GM19438 (cell line): ENCODE measurements around the gene JAK1.

Source experiments
- ATAC-seq: cut with Tn5 transposase; IDR thresholded peaks from one replicate; pipeline ENCODE4 v1.9.1; 2021; ENCODE audit warnings: low read depth; ENCODE audit not compliant: unreplicated experiment

JAK1 gene

DNA sequence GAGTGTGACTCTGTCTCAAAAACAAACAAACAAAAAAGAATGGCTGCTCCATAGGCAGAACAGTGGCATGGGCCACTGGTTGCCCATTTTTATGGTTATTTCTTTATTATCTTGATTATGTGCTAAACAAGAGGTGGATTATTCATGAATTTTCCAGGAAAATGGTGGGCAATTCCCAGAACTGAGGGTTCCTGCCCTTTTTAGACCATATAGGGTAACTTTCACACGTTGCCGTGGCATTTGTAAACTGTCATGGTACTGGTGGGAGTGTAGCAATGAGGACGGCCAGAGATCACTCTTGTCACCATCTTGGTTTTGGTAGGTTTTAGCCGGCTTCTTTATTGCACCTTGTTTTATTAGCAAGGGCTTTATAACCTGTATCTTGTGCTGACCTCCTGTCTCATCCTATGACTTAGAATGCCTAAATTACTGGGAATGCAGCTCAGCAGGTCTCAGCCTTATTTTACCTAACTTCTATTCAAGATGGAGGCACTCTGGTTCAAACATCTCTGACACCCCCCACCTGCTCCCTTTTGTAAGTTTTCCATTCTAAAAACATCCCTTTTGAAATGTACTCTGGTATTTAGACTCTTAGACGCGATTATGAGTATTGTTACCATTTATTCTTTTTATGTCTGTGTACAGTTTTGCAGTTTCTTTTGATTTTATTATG is 164.4 kb downstream of the JAK1 start:
- no peak for ATAC-seq

DNA sequence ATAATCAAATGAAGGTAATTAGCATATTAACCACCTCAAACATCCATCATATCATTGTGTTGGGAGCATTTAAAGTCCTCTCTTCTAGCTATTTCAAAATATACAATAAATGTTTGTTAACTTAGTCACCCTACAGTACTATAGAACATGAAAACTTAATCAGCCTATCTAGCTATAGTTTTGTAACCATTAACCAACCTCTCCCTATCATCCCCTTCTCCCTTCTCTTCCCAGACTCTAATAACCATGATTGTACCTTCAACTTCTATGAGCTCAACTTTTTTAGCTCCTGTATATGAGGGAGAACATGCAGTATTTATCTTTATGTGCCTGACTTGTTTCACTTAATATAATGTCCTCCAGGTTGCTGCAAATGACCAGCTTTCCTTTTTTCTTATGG is 167.5 kb downstream of the JAK1 start:
- ATAC-seq = no peak

DNA sequence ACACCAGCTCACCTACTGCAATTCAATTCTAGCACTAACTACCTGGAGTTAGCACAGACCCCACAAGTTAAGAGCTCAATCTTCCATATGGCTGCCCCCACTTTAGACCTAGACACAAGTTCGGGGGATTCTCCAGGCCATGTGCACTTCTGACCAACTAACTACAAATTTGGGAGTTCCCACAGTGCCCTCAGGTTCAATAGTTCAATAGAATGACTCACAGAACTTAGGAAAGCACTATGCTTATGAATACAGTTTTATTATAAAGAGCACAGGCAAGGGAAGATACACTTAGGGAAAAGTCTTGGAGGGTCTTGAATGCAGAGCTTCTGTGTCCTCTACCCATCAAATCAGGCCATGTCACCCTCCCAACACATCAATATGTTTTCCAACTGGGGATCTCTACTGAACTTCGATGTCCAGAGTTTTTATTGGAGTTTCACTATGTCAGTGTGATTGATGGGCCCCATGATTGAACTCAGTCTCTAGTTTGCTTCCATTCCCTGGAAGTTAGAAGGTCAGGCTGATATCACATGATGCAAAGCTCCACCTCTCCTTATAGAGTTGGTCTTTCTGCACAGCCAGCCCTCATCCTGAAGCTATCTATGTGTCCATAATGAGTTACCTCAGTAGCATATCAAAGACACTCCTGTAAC is 175.4 kb downstream of the JAK1 start:
- ATAC-seq = no peak
